Anterior cingulate cortex (tissue), 58 donors: Measurements from ENCODE around the gene BRINP1.

Source experiments
- DNase-seq, 58 donors: peaks; one replicate each; lab custom pipeline; 2025; lab: John Stamatoyannopoulos, UW

Gene BRINP1

GRCh38 chr9:119343059-119343990 lies 25.9 kb downstream of the BRINP1 start:
- DNase-seq = no peak

- DNase-seq = peak in 11 of 58 donors; percentile 8 to 36 (median 20)
These were observed 30.2 kb downstream of the BRINP1 start for GRCh38 chr9:119339056-119339455.

- no peak for DNase-seq
These were observed 31.7 kb downstream of the BRINP1 start for GRCh38 chr9:119337573-119337972.

- no peak for DNase-seq
These were observed 34.5 kb downstream of the BRINP1 start for GRCh38 chr9:119334745-119335144.

GRCh38 chr9:119333507-119334229 lies 35.6 kb downstream of the BRINP1 start:
- DNase-seq = no peak

- DNase-seq = no peak
These were observed 36.7 kb downstream of the BRINP1 start for GRCh38 chr9:119332522-119332921.

- peak in 4 of 58 donors; percentile 7 to 34 (median 10) for DNase-seq
These were observed 47.1 kb downstream of the BRINP1 start for GRCh38 chr9:119322184-119322583.

GRCh38 chr9:119318371-119318770 lies 50.9 kb downstream of the BRINP1 start:
- DNase-seq = peak in 20 of 58 donors; percentile 4 to 52 (median 26)

GRCh38 chr9:119313846-119314245 lies 55.4 kb downstream of the BRINP1 start:
- DNase-seq = no peak

GRCh38 chr9:119310741-119311140 lies 58.5 kb downstream of the BRINP1 start:
- no peak for DNase-seq

- no peak for DNase-seq
These were observed 61.8 kb downstream of the BRINP1 start for GRCh38 chr9:119307471-119307870.

GRCh38 chr9:119304555-119304954 lies 64.7 kb downstream of the BRINP1 start:
- peak in 5 of 58 donors; percentile 4 to 17 (median 6) for DNase-seq

- DNase-seq = no peak
These were observed 66.1 kb downstream of the BRINP1 start for GRCh38 chr9:119302988-119303698.

- no peak for DNase-seq
These were observed 71.0 kb downstream of the BRINP1 start for GRCh38 chr9:119298076-119298853.

GRCh38 chr9:119291554-119291953 lies 77.7 kb downstream of the BRINP1 start:
- peak in 1 of 58 donors; percentile 17 for DNase-seq

- DNase-seq = peak in 9 of 58 donors; percentile 6 to 47 (median 16)
These were observed 79.3 kb downstream of the BRINP1 start for GRCh38 chr9:119289740-119290433.

- DNase-seq = peak in 26 of 58 donors; percentile 2 to 68 (median 20)
These were observed 84.5 kb downstream of the BRINP1 start for GRCh38 chr9:119284587-119285337.

- DNase-seq = peak in 36 of 58 donors; percentile 7 to 86 (median 43)
These were observed 85.1 kb downstream of the BRINP1 start for GRCh38 chr9:119284118-119284517.
